Ureter (tissue), 1 donor: ENCODE results near the gene NR2C2. TPM values are rescaled to one million over a fixed set of nuclear protein-coding genes. Genes with fewer than 3 reads are reported as not detected.
"Not testable (repeated sequence)": the region's sequence is repeated elsewhere in the genome, so short reads cannot be mapped to it uniquely, and the experiment has no call there.

Experiments used
- DNase-seq: peaks from one replicate; pipeline ENCODE4 v3.0.0-alpha.2; 2020; ENCODE audit warnings: low spot score
- total RNA-seq: library from RNA; stranded (reverse); gene quantifications from one replicate; pipeline ENCODE4 v1.2.4, GENCODE V29; 2023
- donor health status: DM: yes; HTN: yes; CAD: no.

Gene NR2C2
- total RNA-seq, 1 donor from 2014 or later = 59.8 TPM

DNA sequence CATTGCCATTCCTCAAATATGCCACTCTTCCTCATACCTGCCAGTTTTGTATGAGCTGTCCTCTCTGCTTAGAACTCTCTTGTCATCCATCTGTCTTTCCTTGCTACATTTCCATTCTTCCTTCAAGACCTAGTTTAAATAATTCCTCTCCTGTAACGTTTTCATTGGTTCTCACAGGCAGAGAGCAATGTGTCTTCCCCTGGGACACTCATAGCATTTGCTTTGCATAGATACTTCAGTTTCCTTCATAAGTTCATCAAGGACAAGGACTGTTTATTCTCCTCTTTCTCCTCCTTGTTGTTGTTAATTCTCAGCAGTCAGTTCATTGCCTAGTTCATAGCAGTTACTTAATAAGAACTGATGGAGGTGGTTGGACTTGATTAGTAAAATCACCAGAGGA, 10.5 kb downstream of the NR2C2 start:
- DNase-seq = no peak

DNA sequence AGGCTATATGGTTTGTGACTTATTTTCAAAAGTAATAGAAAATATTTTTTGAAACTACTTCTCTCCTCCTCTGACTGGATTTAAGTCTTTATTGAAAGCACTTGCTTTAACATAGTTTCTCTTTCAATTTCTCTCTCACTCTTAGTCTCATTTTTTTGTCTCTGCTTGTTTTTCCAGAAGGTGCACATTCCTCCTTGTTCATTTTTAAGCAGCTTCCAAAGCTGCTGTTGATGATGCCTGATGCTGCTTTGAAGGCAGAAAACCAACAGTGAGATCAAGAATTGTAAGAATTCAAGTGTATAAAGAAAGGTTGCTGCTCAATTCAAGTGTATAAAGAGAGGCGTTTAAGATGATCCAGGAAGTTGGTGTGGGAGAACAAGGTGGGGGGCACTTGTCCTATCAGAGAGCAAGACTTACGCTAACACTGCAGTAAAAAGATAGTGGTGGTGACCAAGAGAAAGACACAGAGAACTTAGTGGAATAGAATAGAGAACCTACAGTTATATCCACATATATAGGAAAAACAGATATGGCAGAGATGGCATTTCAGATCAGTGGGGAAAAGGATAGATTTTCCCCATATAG, 12.1 kb downstream of the NR2C2 start:
- no peak for DNase-seq

DNA sequence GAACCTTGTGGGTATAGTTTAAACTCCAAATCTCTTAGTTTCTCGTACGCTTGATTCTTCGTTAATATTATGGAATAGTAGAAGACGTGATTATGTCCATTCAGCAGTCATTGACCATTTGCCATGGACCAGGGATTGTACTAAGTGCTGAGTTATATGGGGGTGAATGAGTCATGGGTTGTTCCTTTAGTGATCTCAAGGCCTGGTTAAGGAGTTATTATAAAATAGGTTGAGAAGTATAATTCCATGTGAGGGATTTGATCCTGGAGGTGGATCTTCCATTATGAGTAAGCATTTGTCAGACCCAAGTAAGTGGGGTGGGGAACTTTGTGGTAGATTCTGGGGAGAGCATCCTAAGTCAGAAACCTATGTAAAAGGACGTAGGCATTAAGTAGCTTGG, 15.4 kb downstream of the NR2C2 start:
- DNase-seq = no peak

DNA sequence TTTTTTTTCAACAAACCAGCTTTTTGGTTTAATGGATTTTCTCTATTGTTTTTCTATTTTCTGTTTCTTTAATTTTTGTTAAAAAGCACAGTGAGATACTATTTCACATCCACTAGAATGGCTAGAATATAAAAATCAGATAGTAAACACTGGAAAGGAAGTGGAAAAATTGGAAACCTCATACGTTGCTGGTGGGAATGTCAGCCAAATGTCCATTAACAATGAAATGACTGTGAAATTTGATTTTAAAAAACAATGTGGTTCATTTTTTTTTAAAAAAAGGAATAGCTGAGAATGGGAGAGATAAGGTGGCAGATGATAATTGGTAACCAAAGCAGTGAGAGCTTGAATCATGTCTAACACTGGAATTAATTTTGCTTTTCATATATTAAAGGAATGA, 19.9 kb downstream of the NR2C2 start:
- DNase-seq = no peak

DNA sequence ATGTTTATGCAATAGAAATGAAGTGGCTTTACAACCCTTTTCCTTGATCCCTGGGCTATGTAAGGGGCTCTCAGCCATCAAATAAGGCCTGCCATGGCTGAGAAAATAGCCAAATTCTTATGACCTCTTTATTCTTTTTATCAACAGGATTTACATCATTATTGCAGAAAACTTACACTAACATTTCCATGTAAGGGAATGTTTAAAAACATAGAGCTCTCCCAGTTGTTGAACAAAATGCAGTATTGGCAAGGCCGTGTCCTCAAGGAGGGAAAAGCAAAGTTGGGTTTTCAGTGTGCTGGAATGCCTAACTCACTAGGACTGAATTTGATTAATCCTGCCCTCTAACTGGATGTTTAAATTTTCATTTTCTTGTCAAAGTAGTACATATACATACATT, 22.3 kb downstream of the NR2C2 start:
- DNase-seq = no peak

DNA sequence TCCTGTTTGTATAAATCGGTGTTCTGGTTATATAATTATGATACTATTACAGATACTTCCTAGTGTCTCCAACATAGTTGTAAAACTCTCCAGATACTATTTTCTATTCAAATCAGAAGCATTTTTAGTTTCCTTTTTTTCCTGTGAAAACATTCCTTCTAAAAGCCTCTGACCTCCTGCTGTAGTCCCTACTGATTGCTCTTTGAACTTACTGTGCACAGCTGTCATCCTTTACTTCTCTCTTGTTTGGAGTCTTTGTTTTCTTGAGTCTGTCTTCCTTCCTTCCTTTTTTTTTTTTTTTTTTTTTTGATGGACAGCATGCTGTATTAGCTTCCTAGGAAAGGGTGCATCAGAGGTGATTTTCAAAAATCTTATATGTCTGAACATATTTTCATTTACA, 28.9 kb downstream of the NR2C2 start:
- no peak for DNase-seq

DNA sequence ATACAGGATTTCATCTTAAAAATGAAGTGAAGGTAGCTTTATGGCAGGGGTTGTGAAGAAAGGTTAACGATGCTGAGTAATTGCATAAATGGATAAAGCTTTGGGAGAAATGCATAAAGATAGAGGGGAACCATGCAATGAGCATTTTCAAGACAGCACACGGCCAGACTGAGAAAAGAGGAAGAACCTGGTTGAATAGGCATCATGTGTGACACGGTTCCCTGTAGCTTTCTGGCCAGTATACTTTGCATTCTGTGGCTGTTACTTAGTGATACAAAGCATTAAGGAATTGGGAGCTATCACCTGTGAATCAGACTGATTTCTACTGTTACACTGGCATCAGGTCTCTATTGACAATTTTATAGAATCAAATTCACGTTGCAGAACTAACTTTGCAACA, 33.3 kb downstream of the NR2C2 start:
- DNase-seq = no peak

DNA sequence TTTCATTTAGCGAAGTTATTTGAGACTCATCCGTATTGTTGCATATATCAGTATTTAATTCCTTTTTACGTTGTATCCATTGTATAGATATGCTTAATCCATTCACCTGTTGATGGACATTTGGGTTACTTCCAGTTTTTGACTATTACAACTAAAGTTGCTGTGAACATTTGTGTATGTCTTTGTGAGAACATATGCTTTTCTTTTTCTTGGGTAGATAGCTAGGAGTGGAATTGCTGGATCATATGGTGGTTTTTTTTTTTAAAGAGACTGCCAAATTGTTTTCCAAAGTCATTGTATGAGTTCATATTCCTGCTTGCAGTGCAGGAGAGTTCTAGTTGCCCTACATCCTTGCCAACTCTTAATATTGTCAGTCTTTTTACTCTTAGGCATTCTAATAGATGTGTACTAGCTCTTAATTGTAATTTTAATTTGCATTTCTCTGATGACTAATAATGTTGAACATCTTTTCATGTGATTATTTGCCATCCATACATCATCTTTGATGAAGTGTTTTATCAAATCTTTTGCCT, 37.3 kb downstream of the NR2C2 start:
- DNase-seq = no peak

DNA sequence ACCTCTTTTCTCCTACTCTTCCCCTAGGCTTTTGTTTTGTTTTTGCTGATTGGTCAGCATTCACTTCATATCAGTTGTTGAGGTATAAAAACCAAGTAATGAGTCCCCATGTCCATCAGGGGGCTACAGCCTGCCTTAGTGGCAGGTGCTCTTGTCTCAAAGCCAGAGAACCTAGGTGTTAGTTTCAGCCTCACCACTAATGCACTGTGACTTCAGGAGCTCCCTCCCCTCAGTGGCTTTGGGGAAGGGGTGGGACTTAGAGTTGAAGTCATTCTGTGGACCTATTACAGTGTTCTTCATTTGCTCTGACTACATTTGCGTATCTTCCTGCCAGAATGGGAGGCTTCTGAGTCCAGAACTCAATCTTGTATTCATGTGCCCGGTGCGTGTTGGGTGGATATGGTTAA, 41.6 kb downstream of the NR2C2 start:
- no peak for DNase-seq

DNA sequence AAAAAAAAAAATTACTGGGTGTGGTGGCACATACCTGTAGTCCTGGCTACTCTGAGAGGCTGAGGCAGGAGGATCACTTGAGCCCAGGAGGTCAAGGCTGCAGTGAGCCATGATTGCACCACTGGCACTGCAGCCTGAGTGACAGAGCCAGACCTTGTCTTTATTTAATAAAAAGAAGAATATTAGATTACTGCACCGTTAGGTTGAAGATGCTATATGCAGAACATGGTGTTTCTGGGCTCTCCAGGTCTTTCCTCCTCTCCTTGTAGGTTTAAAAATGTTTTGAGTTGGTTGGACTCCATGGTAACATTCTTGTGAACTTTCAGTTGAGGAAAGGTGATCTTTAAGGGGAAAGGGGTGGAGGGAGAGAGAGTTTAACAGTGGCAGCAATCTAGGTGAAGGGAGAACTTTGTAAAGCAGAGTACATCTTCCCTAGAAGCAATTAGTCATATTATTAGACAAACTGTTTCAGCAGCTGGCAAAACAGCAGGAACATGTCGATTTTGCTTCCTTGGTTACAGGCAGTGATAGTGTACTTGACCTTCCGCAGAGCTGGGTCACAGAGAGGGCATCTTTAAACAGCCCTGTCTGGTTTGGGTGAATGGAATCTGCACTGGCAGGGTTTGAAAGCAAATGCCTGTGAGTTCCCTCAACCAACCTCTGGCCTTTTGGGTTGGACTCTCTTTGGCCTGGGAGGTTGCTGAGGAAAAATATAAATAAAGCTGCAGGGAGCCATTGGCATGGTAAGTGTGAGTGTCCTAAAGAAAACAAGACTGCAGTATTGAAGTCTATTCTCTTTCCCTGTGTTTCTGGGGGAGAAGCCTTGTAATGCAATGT, 42.8 kb downstream of the NR2C2 start:
- DNase-seq = no peak

DNA sequence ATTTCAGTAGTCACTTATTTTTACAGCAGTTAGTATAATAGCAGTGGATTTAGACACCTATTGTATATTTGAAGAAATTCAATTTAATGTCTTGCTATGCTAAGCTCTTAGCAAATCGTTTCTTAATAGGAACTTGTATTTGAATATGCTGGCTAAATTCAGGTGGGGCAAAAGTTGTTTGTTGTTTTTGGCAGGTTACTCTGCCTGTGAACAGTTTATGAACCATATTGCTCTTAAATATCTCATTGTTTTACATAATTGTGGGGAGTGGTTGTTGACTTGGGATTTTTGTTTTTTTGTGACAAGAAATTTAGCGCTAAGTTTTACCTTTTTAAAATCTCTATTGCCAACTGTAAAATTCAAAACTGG, 43.4 kb downstream of the NR2C2 start:
- DNase-seq = no peak

DNA sequence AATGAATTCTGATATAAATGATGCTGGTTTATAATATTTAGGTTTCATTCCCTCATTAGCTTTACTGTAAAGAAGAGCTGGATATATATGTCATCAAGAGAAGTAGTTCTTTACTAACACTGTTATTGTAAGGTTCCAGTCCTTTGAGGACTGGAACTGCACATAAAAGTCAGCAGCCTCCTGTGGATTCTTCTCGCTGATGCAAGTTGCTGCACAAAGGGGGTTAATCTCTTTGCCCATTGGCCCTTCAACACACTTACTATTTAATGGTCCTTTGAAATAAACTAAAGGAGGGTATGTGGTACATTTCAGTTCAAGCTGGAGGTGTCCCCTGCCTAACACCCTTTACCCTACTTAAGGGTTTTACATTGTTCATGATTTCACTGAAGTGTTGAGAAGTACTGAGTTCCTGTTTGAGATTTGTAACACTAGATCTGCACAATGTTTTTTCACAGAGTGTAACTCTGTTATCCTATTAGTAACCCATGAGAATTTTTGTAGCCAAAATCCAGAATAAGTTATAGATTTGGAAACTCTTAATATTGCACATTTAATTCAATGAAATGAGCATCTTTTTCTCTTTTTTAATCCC, 43.9 kb downstream of the NR2C2 start:
- DNase-seq = no peak

DNA sequence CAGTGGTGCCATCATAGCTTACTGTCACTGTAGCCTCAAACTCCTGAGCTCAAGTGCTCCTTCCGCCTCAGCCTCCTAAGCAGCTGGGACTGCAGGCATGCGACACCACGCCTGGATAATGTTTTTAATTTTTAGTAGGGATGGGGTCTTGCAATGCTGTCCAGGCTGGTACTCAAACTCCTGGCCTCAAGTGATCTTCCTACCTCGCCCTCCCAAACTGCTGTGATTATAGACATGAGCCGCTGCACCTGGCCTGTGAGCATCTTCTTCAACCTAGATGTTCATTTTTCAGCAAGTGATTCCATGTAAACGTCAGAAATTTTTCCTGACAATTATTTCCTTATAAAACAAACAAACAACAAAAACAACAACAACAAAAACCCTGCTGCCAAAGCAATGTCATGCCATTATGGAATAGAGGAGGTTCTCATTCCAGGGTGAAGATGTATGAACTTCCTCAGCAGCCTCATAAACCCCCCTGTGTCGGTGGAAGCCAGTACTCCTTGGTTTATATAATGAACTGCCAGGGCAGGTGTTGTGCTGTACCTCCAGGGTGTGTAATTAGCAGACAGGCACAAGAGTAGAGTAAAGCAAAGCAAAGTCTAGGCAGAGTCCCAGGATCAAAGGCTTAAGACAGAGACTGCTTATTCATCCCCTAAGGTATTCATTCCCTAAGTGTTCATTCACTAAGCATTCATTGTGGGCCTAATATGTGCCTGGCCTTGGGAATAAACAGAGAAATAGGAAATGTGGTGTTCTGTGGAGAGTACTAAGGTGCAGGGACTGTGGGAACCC, 44.6 kb downstream of the NR2C2 start:
- DNase-seq = no peak

DNA sequence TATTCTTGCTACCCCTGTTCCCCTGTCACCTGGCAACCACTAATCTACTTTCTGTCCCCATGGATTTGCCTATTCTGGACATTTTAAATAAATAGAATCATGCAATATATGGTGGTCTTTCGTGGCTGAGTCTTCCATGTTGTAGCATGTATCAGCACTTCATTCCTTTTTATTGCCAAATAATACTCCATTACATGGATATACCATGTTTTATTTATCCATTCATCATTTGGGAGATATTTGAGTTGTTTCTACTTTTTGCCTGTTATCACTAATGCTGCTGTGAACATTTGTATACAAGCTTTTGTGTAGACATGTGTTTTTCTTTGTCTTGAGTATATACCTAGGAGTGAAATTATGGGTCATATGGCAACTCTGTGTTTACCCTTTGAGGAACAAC, 50.6 kb downstream of the NR2C2 start:
- DNase-seq = no peak

DNA sequence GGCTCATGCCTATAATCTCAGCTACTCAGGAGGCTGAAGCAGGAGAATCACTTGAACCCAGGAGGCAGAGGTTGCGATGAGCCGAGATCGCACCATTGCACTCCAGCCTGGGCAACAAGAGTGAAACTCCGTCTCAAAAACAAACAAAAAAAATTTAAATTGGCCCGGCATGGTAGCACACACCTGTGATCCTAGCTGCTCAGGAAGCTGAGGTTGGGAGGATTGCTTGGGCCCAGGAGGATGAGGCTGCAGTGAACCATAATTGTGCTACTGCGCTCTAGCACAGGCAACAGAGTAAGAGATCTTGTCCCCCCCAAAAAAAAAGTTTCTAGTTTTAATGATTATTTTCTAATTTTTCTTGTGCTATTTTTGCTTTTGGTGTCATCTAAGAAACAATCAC, 51.8 kb downstream of the NR2C2 start:
- DNase-seq = not testable (repeated sequence)

DNA sequence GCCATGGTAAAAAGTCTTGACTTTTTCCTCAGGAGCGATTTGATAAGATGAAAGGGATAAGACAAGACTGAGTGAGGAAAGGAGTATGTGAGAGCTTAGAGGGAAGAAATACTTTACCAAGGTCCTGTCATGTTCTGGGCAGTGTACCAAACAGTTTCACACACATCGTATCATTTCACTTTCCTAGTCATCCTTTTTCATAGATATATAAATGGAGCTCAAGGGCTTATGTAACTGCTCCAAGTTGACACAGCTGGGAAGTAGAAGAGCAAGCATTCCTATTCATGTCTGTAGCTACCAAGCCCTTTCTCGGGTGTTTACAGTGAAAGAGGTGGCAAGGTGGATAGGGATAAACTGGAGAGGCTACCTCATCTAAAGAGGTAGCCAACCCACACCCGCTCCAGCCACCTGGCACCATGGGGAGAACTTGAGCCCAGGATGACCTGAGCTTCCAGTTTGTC, 60.3 kb downstream of the NR2C2 start:
- DNase-seq = no peak

DNA sequence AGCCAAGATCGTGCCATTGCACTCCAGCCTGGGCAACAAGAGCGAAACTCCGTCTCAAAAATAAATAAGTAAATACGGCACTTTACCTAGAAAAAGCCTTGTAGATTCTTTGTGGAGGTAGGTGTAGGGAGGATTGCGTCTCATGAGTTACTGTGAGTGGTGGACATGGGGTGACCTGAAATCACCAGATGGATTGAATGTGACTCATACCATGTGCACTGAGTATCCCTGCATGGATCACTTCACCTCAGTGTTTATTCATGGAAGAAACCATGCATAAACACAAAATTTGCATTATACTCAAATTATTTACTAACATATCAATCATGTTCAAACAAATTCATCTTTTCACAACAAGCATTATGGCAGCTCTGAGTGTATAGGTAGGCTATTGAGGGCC, 61.8 kb downstream of the NR2C2 start:
- DNase-seq = no peak

DNA sequence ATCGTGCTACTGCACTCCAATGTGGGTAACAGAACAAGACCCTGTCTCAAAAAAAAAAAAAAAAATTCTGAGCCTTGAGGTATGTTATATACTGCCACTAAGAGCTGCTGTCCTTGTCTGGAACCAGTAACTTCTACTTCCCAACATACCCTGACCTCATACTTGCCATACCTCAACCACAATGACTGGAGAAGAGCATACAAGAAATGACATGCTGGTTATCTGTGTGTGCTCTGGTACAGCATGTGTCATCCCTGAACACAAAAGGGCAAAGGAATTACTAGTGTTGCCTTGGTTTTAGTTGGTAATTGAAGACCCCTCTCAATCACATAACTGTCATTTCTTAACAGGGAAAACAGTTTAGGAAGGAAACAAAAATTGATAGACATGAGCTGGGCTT, 63.3 kb downstream of the NR2C2 start:
- DNase-seq = no peak

DNA sequence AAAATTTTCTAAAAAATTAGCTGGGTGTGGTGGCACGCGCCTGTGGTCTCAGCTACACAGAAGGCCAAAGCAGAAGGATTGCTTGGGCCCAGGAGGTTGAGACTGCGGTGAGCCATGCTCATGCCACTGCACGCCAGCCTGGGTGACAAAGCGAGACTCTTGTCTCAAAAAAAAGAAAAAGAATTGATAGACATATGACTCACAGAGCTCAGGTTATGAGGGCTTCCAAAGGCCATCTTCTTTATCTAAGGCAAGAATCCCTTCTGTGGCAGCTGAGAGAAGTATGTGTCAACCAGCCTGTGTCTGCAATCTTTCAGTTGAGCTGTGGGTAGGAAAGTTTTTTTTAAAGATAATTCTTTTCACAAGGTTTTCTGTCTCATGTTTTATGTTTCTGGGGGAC, 63.8 kb downstream of the NR2C2 start:
- DNase-seq = no peak

DNA sequence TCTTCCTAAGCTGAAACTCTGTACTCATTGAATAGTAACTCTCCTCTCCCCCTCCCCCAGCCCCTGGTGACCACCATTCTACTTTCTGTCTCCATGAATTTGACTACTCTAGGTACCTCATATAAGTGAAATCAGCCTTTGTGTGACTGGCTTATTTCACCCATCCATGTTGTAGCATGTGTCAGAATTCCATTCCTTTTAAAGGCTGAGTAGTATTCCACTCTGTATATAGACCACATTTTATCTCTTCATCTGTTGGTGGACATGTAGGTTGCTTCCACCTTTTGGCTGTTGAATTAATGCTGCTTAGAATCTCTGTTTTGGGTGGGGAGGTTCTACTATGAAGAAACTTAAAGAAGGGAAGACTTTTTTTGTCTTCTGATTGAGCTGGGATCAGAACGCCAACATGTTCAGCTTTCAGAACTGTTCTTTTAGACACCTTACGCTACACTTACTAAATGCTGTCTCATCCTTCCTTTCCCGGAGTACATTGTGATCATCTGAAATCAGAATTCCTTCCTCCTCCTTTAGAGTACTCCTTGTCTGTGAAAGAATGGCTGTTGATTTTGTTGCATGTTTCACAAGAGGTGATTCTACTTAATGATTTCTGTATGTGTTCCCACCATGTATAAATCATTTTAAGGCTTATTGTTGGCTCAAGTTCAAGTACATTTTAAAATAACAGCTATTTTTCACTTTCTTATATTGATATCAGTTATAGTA, 67.4 kb downstream of the NR2C2 start:
- DNase-seq = no peak

DNA sequence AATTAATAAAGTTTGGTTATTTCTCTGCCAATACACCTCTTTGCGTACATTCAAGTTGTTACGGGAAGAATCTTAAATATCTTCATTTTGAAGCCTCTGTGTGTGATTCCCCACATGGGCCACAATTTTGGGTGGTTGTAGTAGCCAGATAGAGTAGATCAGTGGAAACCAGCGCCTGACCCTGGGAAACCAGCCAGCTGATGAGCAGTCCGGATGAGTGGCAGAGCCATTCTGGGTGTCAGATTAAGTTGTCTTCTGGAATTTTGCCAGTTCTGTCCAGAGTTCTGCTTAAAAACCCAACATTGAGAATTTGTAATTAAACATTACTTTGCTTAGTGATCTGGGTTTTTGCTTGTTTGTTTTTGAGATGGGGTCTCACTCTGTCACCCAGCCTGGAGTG, 68.1 kb downstream of the NR2C2 start:
- no peak for DNase-seq

DNA sequence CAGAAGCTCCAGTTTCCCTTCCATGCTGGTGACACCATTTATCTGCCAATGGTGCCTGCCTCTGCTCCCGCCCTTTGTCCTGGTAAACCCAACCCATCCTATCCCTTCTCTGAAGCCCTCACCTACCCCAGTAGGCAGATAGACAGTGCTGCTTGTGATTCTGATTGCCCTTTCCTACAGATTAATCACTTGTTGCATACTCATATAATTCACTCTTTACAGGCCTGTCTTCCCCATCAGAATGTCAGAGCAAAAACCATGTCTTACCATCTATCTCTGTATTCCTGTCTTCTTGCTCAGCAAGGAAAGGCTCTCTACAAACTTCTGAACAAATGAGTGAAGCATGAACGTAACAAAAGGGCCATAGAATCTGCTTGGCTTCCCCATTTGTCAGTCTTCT, 69.8 kb downstream of the NR2C2 start:
- DNase-seq = no peak
